GM20000 (cell line): ENCODE results near the gene GMPR.
A peak's percentile ranks its signal among the peaks of the same experiment; 100 is the strongest.

Experiments used
- DNase-seq: peaks from one replicate; pipeline ENCODE4 v3.0.0; 2012; ENCODE audit warnings: low spot score
- CTCF ChIP-seq: IDR thresholded peaks from 2 replicates; pipeline ENCODE4 v1.5.1; 2012; ENCODE audit warnings: mild to moderate bottlenecking, control low read depth; ENCODE audit errors: extremely low read depth, missing control alignments

GMPR gene

GRCh38 chr6:16292942-16293341, 54.6 kb downstream of the GMPR start:
- TF ChIP-seq CTCF, result no peak
- DNase-seq, result no peak

GRCh38 chr6:16294371-16294770, 56.0 kb downstream of the GMPR start:
- no peak for TF ChIP-seq CTCF

GRCh38 chr6:16295060-16295459, 56.7 kb downstream of the GMPR start:
- DNase-seq, result no peak
- no peak for TF ChIP-seq CTCF

More at GRCh38 chr6:16294371-16294770, 56.0 kb downstream of the GMPR start:
- DNase-seq, result no peak

- no peak for TF ChIP-seq CTCF
- DNase-seq, result no peak
Observed at GRCh38 chr6:16295471-16295870, 57.1 kb downstream of the GMPR start.

- DNase-seq, result no peak
- TF ChIP-seq CTCF, result no peak
Observed at GRCh38 chr6:16296061-16296670, 57.8 kb downstream of the GMPR start.

GRCh38 chr6:16299861-16300260, 61.5 kb downstream of the GMPR start:
- DNase-seq, result no peak
- TF ChIP-seq CTCF, result no peak

GRCh38 chr6:16301511-16301910, 63.1 kb downstream of the GMPR start:
- DNase-seq, result peak; percentile 71
- no peak for TF ChIP-seq CTCF
